GM19023 (cell line): ENCODE results near the gene HSD17B11.
"Not testable (repeated sequence)": the region's sequence is repeated elsewhere in the genome, so short reads cannot be mapped to it uniquely, and the experiment has no call there.

Source experiments
- ATAC-seq: cut with Tn5 transposase; IDR thresholded peaks from one replicate; pipeline ENCODE4 v1.9.1; 2021; ENCODE audit warnings: mild to moderate bottlenecking, moderate library complexity; ENCODE audit not compliant: unreplicated experiment

Gene HSD17B11

DNA sequence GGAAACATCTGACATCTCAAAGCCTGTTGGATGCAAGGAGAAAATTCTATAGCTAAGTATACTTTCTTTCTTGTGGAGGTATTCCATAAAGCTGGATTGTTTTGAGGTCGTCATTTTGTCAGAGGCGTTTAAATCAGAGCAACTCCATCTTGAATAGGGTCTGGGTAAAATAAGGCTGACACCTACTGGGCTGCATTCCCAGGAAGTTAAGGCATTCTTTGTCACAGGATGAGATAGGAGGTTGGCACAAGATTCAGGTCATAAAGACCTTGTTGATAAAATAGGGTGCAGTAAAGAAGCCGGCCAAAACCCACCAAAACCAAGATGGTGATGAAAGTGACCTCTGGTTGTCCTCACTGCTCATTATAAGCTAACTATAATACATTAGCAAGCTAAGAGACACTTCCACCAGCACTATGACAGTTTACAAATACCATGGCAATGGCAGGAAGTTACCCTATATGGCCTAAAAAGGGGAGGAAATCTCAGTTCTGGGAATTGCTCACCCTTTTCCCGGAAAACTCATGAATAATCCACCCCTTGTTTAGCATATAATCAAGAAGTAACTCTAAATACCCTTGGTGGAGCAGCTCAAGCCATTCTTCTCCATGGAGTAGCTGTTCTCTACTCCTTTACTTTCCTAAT lies 80.2 kb downstream of the HSD17B11 start:
- ATAC-seq = no peak

DNA sequence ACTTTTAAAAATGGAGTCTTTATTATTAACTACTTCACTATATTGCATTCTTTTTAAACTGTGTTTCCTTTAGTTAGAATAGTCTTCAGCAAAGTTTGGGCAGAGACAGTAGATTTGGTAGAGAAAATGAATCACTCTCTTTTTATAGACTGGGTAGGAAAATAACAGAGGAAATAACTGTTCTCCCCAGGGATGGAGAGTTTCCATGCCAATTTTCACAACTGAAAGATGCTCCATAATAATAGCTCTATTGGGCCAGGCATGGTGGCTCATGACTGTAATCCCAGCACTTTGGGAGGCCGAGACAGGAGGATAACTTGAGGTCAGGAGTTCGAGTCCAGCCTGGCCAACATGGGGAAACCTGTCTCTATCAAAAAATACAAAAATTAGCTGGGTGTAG lies 81.4 kb downstream of the HSD17B11 start:
- ATAC-seq = no peak

DNA sequence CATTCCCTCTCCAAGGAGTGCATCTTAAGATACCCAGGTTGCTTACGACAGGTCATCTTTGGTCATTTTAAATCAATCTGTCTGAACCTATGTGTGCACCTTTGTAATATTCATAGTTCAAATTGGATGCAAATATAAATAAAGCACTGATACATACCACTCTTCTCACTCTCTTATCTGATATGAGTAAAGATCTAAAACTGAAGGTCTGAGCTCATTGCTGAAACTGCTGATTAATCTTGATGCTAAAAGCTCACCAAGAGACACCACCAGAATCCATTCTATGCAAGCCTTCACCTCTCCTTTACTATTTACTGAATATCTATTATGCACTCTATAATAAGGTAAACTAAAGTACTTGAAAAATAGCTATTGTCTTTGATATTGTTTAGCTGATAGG lies 84.9 kb downstream of the HSD17B11 start:
- ATAC-seq = no peak

DNA sequence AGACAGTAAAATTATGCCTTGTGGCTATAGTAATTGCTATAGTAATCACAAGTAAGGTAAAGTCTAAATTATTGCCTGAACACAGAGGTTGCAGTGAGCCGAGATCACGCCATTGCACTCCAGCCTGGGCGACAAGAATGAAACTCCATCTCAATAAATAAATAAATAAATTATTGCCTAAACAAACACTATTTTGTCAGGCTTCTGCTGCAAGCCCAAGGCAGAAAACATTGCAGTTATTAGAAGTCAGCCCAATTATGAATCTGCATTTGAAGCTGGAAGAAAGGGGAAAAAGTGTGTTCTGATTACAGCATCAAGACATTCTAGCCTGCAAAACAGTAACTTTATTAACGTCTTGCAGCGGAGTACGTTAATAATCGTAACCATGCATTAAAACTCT lies 85.4 kb downstream of the HSD17B11 start:
- no peak for ATAC-seq

DNA sequence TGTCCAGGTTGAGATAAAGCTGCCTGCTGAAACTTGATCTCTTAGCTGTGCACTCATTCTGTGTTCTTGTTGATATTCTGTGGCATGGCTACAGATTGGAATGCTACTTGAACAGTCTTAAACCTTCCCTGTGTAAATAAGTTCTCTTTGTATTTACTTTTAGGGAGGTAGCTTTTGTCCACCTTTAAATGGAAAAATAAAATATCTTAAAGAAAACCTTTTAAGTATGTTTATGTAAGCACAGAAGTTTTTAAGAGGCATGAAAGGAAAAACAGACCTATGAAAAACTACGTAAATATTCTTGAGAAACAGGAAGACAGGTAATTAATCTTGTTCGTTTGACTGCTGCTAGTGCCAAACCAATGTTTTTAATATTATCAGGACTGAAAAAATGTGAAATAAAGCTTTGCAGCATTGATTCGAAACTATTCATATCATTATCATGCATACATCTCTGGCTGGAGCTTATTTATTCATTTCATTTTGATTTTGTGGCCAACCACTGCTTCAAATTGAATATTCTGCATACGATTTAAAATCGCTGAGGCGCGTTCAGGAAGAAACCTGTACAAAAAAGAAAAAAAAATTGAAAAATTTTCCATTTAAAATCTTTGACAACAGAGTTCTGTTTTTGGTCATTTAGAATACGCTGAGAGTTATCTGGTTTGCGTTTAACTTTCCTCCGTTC lies 86.1 kb downstream of the HSD17B11 start:
- no peak for ATAC-seq

DNA sequence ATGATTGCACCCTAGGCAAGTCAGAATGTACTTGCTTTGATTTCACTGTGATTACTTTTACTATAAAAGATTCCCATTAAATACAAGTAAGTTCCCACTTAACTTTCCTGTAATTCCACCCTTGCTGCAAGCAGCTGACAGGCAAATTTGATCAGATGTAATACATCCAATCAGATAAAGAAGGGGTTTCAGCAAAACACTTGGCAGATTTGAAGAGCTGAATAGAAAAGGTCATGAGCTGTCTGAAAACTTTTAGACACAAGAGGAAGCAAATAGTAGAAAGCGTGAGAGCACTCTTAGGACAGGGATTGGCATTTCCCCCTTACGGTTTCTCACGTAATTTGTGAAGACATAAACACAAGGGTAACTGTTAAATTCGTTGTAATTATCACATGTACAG lies 91.1 kb downstream of the HSD17B11 start:
- ATAC-seq = no peak

DNA sequence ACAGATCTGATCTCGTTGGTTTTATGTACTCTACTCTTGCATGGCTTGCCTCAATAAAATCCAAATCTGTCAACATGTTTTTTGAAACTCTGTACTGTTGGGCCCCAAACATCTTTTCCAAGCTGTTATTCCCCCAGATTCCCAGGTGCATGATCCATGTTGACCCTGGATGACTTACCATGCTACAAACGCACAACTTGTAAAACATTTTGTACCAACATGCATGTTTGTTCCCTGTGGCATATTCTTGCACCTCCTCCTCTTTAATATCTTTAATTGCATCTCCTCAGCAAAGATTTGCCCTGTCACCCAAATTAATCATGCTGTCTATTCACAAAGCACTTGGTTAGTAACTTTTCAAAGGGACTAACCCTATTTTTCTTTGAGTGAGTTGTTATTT lies 92.6 kb downstream of the HSD17B11 start:
- no peak for ATAC-seq

DNA sequence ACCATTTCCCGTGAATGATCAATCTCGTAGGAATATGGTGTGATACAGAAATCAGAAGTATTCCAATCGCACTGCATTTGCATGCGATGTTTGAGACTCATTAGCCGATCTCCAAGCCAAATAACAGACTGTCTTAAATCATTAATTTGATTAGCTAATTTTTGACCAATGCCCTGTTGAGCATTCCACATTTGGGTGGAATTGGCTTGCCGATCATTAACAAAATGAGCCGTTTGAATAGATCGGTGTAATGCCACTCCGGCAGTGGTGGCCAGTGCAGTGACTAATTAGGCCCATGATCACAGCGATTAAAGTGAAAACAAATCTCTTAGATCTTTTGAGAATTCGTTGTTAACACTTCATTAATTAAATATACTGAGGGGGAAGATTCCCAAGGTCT lies 96.1 kb downstream of the HSD17B11 start:
- ATAC-seq = not testable (repeated sequence)

DNA sequence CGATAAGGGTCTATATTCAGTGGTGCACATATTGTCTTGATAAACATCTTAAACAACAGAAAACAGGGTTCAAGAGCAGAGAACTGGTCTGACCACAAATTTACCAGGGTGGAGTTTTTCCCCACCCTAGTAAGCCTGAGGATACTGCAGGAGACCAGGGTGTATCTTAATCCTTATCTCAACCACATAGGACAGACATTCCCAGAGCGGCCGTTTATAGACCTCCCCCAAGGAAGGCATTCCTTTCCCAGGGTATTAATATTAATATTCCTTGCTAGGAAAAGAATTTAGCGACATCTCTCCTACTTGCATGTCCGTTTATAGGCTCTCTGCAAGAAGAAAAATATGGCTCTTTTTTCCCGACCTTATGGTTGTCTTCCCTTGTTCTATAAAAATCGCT lies 97.1 kb downstream of the HSD17B11 start:
- ATAC-seq = not testable (repeated sequence)

DNA sequence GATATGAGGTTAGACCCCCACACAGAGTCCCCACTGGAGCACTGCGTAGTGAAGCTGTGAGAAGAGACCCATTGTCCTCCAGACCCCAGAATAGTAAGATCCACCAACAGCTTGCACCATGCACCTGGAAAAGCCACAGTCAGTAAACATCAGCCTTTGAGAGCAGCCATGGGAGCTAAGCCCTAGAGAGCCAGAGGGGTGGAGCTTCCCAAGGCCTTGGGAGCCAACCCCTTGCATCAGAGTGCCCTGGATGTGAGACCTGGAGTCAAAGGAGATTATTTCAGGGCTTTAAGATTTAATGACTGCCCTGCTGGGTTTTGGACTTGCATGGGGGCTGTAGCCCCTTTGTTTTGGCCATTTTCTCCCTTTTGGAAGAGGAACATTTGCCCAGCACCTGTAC lies 104.0 kb downstream of the HSD17B11 start:
- ATAC-seq = no peak
